ENCODE data around the gene RNF213. TPM values are rescaled to one million over a fixed set of nuclear protein-coding genes. Genes with fewer than 3 reads are reported as not detected.

RNF213 gene
- total and polyA plus RNA-seq, 2 of the 8 experiments (the other 6 are each of a cell fraction or from before 2014, with no cell fraction given), result 33.8 to 62.8 TPM

DNA sequence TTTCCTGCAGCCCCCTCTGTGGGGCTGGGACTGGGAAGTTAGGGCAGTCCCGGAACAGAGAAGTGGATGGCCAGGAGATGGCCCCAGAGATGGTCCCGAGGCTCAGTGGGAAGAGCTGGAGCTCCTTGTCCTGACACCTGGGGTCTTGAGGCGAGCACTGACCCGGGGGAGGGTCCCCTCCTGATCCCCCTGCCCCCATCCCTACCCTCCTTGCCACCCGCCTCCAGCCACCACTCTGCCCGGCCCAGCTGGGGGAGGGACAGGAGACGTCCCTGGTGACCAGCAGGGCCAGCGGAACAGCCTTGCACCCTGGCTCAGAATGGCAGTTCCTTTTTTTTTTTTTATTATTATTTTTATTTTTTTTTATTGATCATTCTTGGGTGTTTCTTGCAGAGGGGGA, 13.9 kb upstream of the RNF213 start:
- H3K23me2 ChIP-seq (ENCODE audit: low read depth, low read length), result no peaks in the 10 kb centered on the region
- FAIRE-seq, result no peak
- no peak overlapping the region for H2AK5ac ChIP-seq (ENCODE audit: low read depth, low read length)
- H3K18ac ChIP-seq (ENCODE audit: extremely low read depth, low read length), result no peak overlapping the region
- no peak overlapping the region for H2BK5ac ChIP-seq (ENCODE audit: low read depth, low read length)
- no peak overlapping the region for H4K91ac ChIP-seq (replicated peaks; ENCODE audit: insufficient read length, low read length)
- no peaks in the 10 kb centered on the region for H3K4me1 ChIP-seq (replicated peaks in 1 of 4; ENCODE audit: control insufficient read depth in 3 of 4, insufficient read depth in 4 of 4, low read length in 3 of 4)
- H3K79me1 ChIP-seq (ENCODE audit: low read depth, low read length), result no peaks in the 10 kb centered on the region
- no peak overlapping the region for H2AFZ ChIP-seq (ENCODE audit: low read length)
- no peak overlapping the region for H3K4me2 ChIP-seq (ENCODE audit: insufficient read depth in 1 of 2, low read depth in 2 of 2, low read length in 2 of 2)
- peaks cover 0 to 8% (median 3%) of the 10 kb centered on the region in 4 experiments; a peak in 5 of 8 replicates for H3K36me3 ChIP-seq (ENCODE audit: control insufficient read depth in 2 of 4, insufficient read depth in 4 of 4, low read length in 3 of 4)
- no peak for DNase-seq (ENCODE audit: low read depth in 1 of 2, low spot score in 2 of 2)
- no peaks in the 10 kb centered on the region for H3K27me3 ChIP-seq (replicated peaks in 1 of 4; ENCODE audit: control insufficient read depth in 3 of 4, extremely low read depth in 1 of 4, insufficient read depth in 3 of 4, low read length in 3 of 4)
- no peak overlapping the region for H3K14ac ChIP-seq (ENCODE audit: insufficient read length)
- WGBS, 2 experiments (ENCODE audit: extremely low coverage in 1 of 2, insufficient coverage in 1 of 2, insufficient read length in 1 of 2, insufficient replicate concordance in 2 of 2, low coverage in 1 of 2, low lambda C conversion rate in 2 of 2, missing lambda C conversion rate in 1 of 2), result 91% methylated on average over 8 of the region's 8 CpGs; no CpG with 5 or more reads in 1 of the 2 experiments
- no peak overlapping the region for H3K23ac ChIP-seq (ENCODE audit: insufficient read length)
- H3K56ac ChIP-seq (replicated peaks; ENCODE audit: insufficient read length, low read depth, low read length), result no peak overlapping the region
- no peaks in the 10 kb centered on the region for H3K79me2 ChIP-seq (ENCODE audit: control insufficient read depth in 1 of 2, insufficient read depth in 2 of 2, low read length in 2 of 2)
- H4K8ac ChIP-seq (ENCODE audit: extremely low read depth, insufficient read depth, low read length), result no peak overlapping the region
- H3K27ac ChIP-seq (ENCODE audit: low read depth, low read length), result no peak overlapping the region
- ChIA-PET POLR2A (ENCODE audit: partially characterized antibody) (no interaction called here), CTCF (ENCODE audit: partially characterized antibody) (interaction anchor here (0.6 to 2.4 kb wide), 3 partner anchors 18 to 220 kb away, joined by 3 to 10 read pairs (median 4); no protein-coding TSS in a partner anchor)
- H4K20me1 ChIP-seq (replicated peaks in 1 of 2; ENCODE audit: control insufficient read depth in 1 of 2, insufficient read depth in 2 of 2, low read length in 2 of 2), result peaks cover 0 to 3% of the 10 kb centered on the region in 2 experiments
- no peak overlapping the region for H2BK120ac ChIP-seq (replicated peaks; ENCODE audit: low read depth, low read length)
- no peak overlapping the region for H3K4ac ChIP-seq (replicated peaks; ENCODE audit: insufficient read length, low read depth, low read length)
- H2BK15ac ChIP-seq (ENCODE audit: low read length), result no peak overlapping the region
- no peak overlapping the region for H2BK20ac ChIP-seq (ENCODE audit: low read length)
- H3K9me3 ChIP-seq (ENCODE audit: insufficient read depth in 2 of 2, low read depth in 1 of 2, low read length in 1 of 2), result no peaks in the 10 kb centered on the region; a peak in 1 of 4 replicates
- H3K9ac ChIP-seq (replicated peaks in 1 of 4; ENCODE audit: extremely low read depth in 1 of 4, low read depth in 3 of 4, low read length in 3 of 4), result no peak overlapping the region
- H4K5ac ChIP-seq (ENCODE audit: insufficient read length, low read depth, low read length), result no peak overlapping the region
- no peak overlapping the region for H2BK12ac ChIP-seq (ENCODE audit: low read depth, low read length)
- H3K4me3 ChIP-seq (ENCODE audit: extremely low read depth in 1 of 4, insufficient read depth in 2 of 4, low read depth in 3 of 4, low read length in 4 of 4), result no peak overlapping the region
- TF ChIP-seq KDM4A (IDR thresholded peaks at IDR 0.05; ENCODE audit: low read depth, low read length, severe bottlenecking), result no peak
- TF ChIP-seq SAP30 (IDR thresholded peaks at IDR 0.05; ENCODE audit: insufficient read depth, insufficient replicate concordance, low read length), result no peak
- no peak for TF ChIP-seq CREB1 (IDR thresholded peaks at IDR 0.05)
- no peak for TF ChIP-seq SUZ12 (IDR thresholded peaks at IDR 0.05; ENCODE audit: low read length)
- no peak for TF ChIP-seq SIN3A (conservative IDR thresholded peaks at IDR 0.05 in 1 of 2, IDR thresholded peaks at IDR 0.05 in 1 of 2; ENCODE audit: low read depth in 1 of 2, low read length in 2 of 2)
- TF ChIP-seq HDAC6 (IDR thresholded peaks at IDR 0.05; ENCODE audit: low read depth, low read length), result no peak
- no peak for TF ChIP-seq PHF8 (conservative IDR thresholded peaks at IDR 0.05; ENCODE audit: low read depth, low read length)

All from H1 (cell line).